Measurements from ENCODE around the gene SLC44A4. TPM values are rescaled to one million over a fixed set of nuclear protein-coding genes. Genes with fewer than 3 reads are reported as not detected.

Gene SLC44A4
- total RNA-seq, 2 donors from 2014 or later: 5.8 TPM; not detected in 1

DNA sequence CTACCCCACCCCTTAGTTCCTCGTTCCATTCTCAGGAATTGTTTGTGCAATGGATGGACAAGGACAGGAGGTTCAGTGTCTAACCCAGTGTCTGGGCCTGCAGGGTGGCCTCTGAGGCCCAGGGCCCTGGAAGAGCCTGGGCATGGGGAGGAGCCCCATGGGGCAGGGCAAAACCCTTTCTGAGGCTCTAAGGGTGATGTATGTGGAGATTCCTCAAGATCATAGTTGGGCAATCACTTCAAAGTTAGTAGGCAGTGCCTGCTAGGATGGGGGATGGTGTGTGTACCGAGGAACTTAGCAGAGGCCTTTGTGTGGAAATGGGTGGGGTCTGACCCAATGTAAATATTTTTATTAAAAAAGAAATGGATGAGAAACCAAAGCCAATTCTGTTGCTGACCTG lies 42.0 kb upstream of the SLC44A4 start:
- Histone ChIP-seq H3K27me3 (replicated peaks; ENCODE audit: insufficient read depth) (no peaks in the 10 kb centered on the region), H3K36me3 (no peaks in the 10 kb centered on the region), H3K4me3 (no peak overlapping the region), H3K4me1 (ENCODE audit: control insufficient read depth in 1 of 2, low read depth in 2 of 2) (no peaks in the 10 kb centered on the region), H3K9me3 (no peaks in the 10 kb centered on the region), H3K27ac (no peak overlapping the region)
- DNase-seq (ENCODE audit: low spot score) (no peak), ATAC-seq (ENCODE audit: insufficient number of reproducible peaks, low FRiP score, low read depth) (no peak)
- TF ChIP-seq, protein P1, sequence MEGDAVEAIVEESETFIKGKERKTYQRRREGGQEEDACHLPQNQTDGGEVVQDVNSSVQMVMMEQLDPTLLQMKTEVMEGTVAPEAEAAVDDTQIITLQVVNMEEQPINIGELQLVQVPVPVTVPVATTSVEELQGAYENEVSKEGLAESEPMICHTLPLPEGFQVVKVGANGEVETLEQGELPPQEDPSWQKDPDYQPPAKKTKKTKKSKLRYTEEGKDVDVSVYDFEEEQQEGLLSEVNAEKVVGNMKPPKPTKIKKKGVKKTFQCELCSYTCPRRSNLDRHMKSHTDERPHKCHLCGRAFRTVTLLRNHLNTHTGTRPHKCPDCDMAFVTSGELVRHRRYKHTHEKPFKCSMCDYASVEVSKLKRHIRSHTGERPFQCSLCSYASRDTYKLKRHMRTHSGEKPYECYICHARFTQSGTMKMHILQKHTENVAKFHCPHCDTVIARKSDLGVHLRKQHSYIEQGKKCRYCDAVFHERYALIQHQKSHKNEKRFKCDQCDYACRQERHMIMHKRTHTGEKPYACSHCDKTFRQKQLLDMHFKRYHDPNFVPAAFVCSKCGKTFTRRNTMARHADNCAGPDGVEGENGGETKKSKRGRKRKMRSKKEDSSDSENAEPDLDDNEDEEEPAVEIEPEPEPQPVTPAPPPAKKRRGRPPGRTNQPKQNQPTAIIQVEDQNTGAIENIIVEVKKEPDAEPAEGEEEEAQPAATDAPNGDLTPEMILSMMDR (IDR thresholded peaks at IDR 0.05): no peak

DNA sequence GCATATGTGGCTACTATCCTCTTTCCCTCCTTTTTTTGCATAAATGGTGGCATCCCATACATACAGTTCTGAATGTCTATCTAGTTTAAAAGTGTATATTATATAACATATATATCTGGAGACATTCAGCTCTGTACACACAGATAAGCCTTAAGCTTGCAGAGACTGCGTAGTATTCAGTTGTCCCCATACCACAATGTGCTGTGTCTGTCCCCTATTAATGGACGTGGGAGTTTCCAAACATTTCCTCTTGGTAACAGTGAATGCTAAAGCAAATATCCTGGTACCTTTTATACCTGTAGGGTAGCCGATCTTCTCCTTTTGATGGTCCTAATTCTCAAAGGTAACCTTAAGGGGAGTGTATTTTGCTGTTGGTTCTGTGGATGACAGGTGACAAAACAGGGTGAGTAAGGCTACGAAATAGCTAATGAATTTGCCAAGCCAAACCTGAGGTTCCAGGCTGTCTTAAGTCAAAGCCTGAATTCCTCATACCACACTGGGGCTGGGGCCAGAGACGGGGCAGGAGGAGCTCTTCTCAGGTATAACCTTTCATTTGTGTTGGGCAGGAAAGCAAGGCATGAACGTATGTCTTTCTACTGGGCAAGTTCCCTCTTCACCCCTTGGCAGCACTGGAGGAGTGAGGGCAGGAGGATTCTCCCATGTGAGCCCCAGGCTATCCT lies 41.0 kb upstream of the SLC44A4 start:
- no peaks in the 10 kb centered on the region for H3K27me3 ChIP-seq (replicated peaks; ENCODE audit: insufficient read depth)
- no peak overlapping the region for H3K27ac ChIP-seq
- ATAC-seq (ENCODE audit: insufficient number of reproducible peaks, low FRiP score, low read depth) (no peak), DNase-seq (ENCODE audit: low spot score) (no peak)
- H3K36me3 ChIP-seq: no peaks in the 10 kb centered on the region
- H3K4me1 ChIP-seq (ENCODE audit: control insufficient read depth in 1 of 2, low read depth in 2 of 2): no peaks in the 10 kb centered on the region
- no peak overlapping the region for H3K4me3 ChIP-seq
- no peaks in the 10 kb centered on the region for H3K9me3 ChIP-seq
- TF ChIP-seq, protein P1 (IDR thresholded peaks at IDR 0.05): no peak

DNA sequence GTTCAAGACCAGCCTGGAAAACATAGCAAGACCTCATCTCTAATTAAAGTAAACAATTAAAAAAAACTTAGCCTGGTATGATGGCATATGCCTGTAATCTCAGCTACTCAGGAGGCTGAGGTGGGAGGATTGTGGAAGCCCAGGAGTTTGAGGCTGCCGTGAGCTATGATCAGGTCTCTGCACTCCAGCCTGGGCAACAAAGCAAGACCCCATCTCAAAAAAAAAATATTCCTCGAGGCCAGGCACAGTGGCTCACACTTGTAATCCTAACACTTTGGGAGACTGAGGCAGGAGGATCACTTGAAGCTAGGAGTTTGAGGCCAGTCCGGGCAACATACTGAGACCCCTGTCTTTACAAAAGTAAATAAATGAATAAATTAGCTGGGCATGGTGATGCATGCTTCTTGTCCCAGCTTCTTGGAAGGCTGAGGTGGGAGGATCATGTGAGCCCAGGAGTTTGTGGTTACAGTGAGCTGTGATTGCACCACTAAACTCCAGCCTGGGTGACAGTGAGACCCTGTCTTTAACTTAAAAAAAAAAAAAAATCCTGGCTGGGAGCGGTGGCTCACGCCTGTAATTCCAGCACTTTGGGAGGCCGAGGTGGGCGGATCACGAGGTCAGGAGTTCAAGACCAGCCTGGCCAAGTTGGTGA lies 39.4 kb upstream of the SLC44A4 start:
- H3K4me3 ChIP-seq: no peak overlapping the region
- TF ChIP-seq, protein P1 (IDR thresholded peaks at IDR 0.05): no peak
- DNase-seq (ENCODE audit: low spot score): no peak
- no peak overlapping the region for H3K27ac ChIP-seq
- H3K36me3 ChIP-seq: no peaks in the 10 kb centered on the region
- no peaks in the 10 kb centered on the region for H3K4me1 ChIP-seq (ENCODE audit: control insufficient read depth in 1 of 2, low read depth in 2 of 2)
- no peaks in the 10 kb centered on the region for H3K27me3 ChIP-seq (replicated peaks; ENCODE audit: insufficient read depth)
- H3K9me3 ChIP-seq: no peaks in the 10 kb centered on the region
- ATAC-seq (ENCODE audit: insufficient number of reproducible peaks, low FRiP score, low read depth): no peak

DNA sequence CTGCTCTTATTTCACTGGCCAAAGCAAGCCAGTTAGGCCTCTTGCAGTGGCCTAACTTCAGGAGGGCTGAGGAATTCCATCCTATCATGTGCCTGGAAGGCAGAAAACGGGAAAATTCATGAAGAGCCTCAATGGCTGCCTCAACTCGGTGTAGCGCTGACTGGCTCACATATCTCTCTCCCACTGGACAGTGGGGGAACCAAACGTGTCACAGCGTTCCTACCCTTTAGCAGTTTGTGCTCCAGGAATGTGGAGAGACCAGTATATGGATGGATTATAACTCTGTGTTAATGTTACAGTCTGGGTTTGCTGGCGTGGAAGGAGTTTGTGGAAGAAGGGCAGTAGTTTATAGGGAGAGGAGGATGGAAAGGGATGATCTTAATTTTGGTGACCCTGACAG lies 37.0 kb upstream of the SLC44A4 start:
- Histone ChIP-seq H3K9me3 (no peaks in the 10 kb centered on the region), H3K36me3 (no peaks in the 10 kb centered on the region), H3K4me1 (ENCODE audit: control insufficient read depth in 1 of 2, low read depth in 2 of 2) (peaks cover 0 to 8% of the 10 kb centered on the region in 2 donors), H3K27me3 (replicated peaks; ENCODE audit: insufficient read depth) (no peaks in the 10 kb centered on the region), H3K27ac (no peak overlapping the region), H3K4me3 (no peak overlapping the region)
- DNase-seq (ENCODE audit: low spot score) (no peak), ATAC-seq (ENCODE audit: insufficient number of reproducible peaks, low FRiP score, low read depth) (no peak)
- TF ChIP-seq, protein P1 (IDR thresholded peaks at IDR 0.05): no peak

DNA sequence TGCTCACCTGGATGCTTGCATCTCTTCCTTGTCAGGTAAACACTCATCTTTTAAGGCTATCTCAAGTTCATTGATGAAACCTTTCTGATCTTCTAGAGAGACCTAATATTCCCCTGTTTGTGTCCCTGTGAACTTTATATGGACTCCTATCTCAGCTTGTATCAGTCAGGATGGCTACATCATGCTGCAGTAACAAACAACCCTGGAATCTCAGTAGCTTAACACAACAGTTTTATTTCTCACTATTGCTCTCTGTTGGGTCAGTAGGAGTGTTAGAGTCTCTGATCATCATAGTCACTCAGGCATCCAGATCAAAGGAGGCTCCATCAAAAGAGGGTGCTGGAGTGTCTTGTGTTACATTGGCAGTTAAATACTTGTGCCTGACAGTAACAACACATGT lies 36.6 kb upstream of the SLC44A4 start:
- Histone ChIP-seq H3K36me3 (no peaks in the 10 kb centered on the region), H3K4me1 (ENCODE audit: control insufficient read depth in 1 of 2, low read depth in 2 of 2) (peaks cover 0 to 8% of the 10 kb centered on the region in 2 donors), H3K27me3 (replicated peaks; ENCODE audit: insufficient read depth) (no peaks in the 10 kb centered on the region), H3K9me3 (no peaks in the 10 kb centered on the region), H3K27ac (no peak overlapping the region), H3K4me3 (no peak overlapping the region)
- TF ChIP-seq, protein P1 (IDR thresholded peaks at IDR 0.05): no peak
- DNase-seq (ENCODE audit: low spot score) (no peak), ATAC-seq (ENCODE audit: insufficient number of reproducible peaks, low FRiP score, low read depth) (no peak)
